ENCODE measurements around the gene L1CAM. TPM values are rescaled to one million over a fixed set of nuclear protein-coding genes. Genes with fewer than 3 reads are reported as not detected.

The L1CAM gene
- total RNA-seq, 1 experiment from 2014 or later, result 20.7 TPM

GRCh38 chrX:153906126-153906917, 20.3 kb upstream of the L1CAM start:
- no peak for DNase-seq (ENCODE audit: unreplicated experiment)

GRCh38 chrX:153905481-153906095, 19.6 kb upstream of the L1CAM start:
- Mint-ChIP-seq H3K27me3 (ENCODE audit: insufficient read depth, unreplicated experiment) (peaks cover 31% of the 10 kb centered on the region), H3K27ac (ENCODE audit: low read depth, unreplicated experiment) (no peak overlapping the region), H3K4me1 (ENCODE audit: insufficient read depth, unreplicated experiment) (peaks cover 12% of the 10 kb centered on the region), H3K9me3 (ENCODE audit: unreplicated experiment) (no peaks in the 10 kb centered on the region), H3K4me3 (ENCODE audit: unreplicated experiment) (no peak overlapping the region), H3K36me3 (ENCODE audit: insufficient read depth, unreplicated experiment) (no peaks in the 10 kb centered on the region)
- TF ChIP-seq CTCF (IDR thresholded peaks at IDR 0.05; ENCODE audit: unreplicated experiment), result no peak
- ChIA-PET POLR2A (no interaction called here), CTCF (no interaction called here)
- BruUV-seq (replicated peaks), result no TSS peak
- intact Hi-C loops (cut with micrococcal nuclease), result no loop called here
- DNase-seq (ENCODE audit: unreplicated experiment), result no peak

More at GRCh38 chrX:153906126-153906917, 20.3 kb upstream of the L1CAM start:
- no peaks in the 10 kb centered on the region for H3K9me3 Mint-ChIP-seq (ENCODE audit: unreplicated experiment)
- peaks cover 24% of the 10 kb centered on the region for H3K27me3 Mint-ChIP-seq (ENCODE audit: insufficient read depth, unreplicated experiment)
- CTCF ChIA-PET, result interaction anchor here (1.0 to 2.6 kb wide), 2 partner anchors 16 to 40 kb away, joined by 3 to 17 read pairs; no protein-coding TSS in a partner anchor
- peaks cover 9% of the 10 kb centered on the region for H3K4me1 Mint-ChIP-seq (ENCODE audit: insufficient read depth, unreplicated experiment)
- POLR2A ChIA-PET, result no interaction called here
- intact Hi-C loops (cut with micrococcal nuclease), result no loop called here
- no TSS peak for BruUV-seq (replicated peaks)
- H3K4me3 Mint-ChIP-seq (ENCODE audit: unreplicated experiment), result no peak overlapping the region
- H3K36me3 Mint-ChIP-seq (ENCODE audit: insufficient read depth, unreplicated experiment), result no peaks in the 10 kb centered on the region
- TF ChIP-seq CTCF (IDR thresholded peaks at IDR 0.05; ENCODE audit: unreplicated experiment), result no peak
- no peak overlapping the region for H3K27ac Mint-ChIP-seq (ENCODE audit: low read depth, unreplicated experiment)

- H3K27me3 Mint-ChIP-seq (ENCODE audit: insufficient read depth, unreplicated experiment), result peaks cover 40% of the 10 kb centered on the region
- no peak within 1 kb of the TSS for H3K4me3 Mint-ChIP-seq (ENCODE audit: unreplicated experiment)
- DNase-seq (ENCODE audit: unreplicated experiment), result no peak
- no peaks in the 10 kb centered on the region for H3K36me3 Mint-ChIP-seq (ENCODE audit: insufficient read depth, unreplicated experiment)
- H3K4me1 Mint-ChIP-seq (ENCODE audit: insufficient read depth, unreplicated experiment), result peaks cover 12% of the 10 kb centered on the region
- TF ChIP-seq CTCF (IDR thresholded peaks at IDR 0.05; ENCODE audit: unreplicated experiment), result no peak
- intact Hi-C loops (cut with micrococcal nuclease), result no loop called here
- no TSS peak for BruUV-seq (replicated peaks)
- POLR2A ChIA-PET, result no interaction called here
- H3K27ac Mint-ChIP-seq (ENCODE audit: low read depth, unreplicated experiment), result no peak within 1 kb of the TSS
- CTCF ChIA-PET, result no interaction called here
- H3K9me3 Mint-ChIP-seq (ENCODE audit: unreplicated experiment), result no peaks in the 10 kb centered on the region
These were observed 18.3 kb upstream of the L1CAM start, which contains the start of gene AVPR2 for GRCh38 chrX:153903991-153904957. Gene AVPR2, plus strand, starts transcription at chrX:153904673. Its CDS starts 473 bp downstream, at chrX:153905146.

Data from MCF 10A (cell line).